Ecto neural progenitor cell (in vitro differentiated cells): ENCODE results near the gene COL20A1.
"Not testable (repeated sequence)": the region's sequence is repeated elsewhere in the genome, so short reads cannot be mapped to it uniquely, and the experiment has no call there.

Experiments
- DNase-seq: peaks from one replicate; pipeline ENCODE4 v3.0.0-alpha.2; 2018; ENCODE audit warnings: low spot score

Gene COL20A1

DNA sequence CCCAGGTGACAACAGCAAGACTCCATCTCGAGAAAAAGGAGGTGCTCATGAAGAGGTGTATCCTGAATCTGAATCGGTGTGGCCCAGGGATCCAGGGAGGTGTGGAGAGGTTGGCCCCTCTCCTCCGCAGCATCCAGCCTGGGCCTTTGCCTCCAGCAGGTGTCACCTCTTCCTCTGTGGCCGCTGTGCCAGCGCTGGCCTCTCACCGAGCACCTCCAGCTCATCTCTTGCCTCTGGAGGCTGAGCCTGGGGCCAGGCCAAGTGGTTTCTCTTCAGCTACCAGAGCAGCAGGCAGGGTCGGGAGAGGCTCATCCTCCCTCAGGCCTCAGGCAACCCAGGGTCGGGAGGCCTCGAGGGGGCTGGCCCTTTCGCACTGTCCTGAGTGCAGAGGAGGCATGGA, 1.2 kb upstream of the COL20A1 start:
- DNase-seq, result no peak

- DNase-seq, result no peak
These were observed 689 bp upstream of the COL20A1 start for GRCh38 chr20:63292292-63292701.

- DNase-seq, result no peak
These were observed 470 bp downstream of the COL20A1 start for GRCh38 chr20:63293456-63293855.

DNA sequence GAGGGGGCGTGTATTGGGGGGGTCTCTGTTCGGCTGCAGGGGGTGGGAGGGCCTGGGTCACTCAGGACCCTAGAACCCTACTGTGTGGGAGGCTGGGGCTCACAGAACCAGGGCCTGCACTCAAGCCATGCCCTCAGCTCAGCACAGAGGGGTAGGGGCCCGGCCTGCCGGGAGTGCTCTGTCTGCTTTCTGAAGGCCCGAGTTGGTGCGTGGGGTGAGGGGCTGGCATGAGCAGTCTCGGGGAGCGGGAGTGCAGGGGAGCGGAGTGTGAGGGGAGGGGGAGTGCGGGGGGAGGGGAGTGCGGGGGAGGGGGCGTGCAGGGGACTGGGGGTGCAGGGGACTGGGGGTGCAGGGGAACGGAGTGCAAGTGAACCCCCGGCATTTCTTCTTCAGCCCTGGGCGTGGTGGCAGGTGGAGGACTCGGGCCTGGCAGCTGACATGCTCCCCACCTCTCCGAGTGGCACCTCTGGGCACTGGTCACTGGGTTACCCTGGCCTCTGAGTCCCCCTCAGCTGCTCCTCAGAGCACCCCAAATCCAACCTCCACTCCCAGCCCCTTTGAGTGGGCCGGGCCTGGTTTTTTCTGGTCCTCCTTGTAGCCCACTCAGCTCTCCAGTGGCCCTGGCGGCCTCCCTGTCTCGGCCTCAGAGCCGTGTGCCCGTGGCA, 1.0 kb downstream of the COL20A1 start:
- no peak for DNase-seq

DNA sequence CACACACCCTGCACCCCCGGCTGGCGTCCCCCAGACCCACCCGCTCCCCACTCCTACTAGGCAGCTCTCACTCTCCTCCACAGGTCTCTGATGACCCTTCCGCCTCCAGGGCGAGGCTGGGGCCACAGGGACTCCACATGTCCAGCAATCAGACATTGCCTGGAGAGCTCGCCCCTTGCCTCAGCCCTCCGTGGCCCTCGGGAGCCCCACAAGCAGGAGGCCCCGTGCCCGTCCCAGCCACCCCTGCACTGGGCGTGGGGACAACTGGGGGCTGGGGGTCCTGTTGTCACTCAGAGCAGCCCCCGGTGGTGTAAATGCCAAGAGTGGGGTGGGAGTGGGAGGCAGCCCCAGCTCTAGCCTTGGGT, 1.5 kb downstream of the COL20A1 start:
- DNase-seq, result no peak

- no peak for DNase-seq
These were observed 2.0 kb downstream of the COL20A1 start for GRCh38 chr20:63295018-63295417.

GRCh38 chr20:63295422-63295821, 2.4 kb downstream of the COL20A1 start:
- DNase-seq, result no peak

DNA sequence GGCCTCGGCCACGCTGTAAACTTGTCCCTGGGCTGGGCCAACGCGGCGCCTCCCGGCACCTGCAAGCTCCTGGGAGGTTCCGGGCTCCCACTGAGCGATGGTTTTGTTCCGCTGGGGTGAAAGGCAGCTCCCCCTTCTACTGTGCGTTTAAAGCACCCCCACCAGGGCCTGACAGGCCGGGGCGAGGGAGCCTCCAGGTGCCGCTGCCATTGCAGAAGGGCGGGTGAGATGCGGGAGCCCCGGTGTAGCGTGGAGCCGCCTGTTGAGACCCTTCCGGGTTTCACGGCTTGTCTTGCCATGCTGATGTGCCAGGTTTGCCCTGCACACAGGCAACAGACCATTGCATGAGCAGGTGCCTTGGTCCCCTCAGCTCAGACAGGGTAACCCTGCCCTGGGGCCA, 2.9 kb downstream of the COL20A1 start:
- no peak for DNase-seq

- DNase-seq, result no peak
These were observed 3.7 kb downstream of the COL20A1 start for GRCh38 chr20:63296531-63297299.

- DNase-seq, result no peak
These were observed 4.4 kb downstream of the COL20A1 start for GRCh38 chr20:63297371-63297781.

DNA sequence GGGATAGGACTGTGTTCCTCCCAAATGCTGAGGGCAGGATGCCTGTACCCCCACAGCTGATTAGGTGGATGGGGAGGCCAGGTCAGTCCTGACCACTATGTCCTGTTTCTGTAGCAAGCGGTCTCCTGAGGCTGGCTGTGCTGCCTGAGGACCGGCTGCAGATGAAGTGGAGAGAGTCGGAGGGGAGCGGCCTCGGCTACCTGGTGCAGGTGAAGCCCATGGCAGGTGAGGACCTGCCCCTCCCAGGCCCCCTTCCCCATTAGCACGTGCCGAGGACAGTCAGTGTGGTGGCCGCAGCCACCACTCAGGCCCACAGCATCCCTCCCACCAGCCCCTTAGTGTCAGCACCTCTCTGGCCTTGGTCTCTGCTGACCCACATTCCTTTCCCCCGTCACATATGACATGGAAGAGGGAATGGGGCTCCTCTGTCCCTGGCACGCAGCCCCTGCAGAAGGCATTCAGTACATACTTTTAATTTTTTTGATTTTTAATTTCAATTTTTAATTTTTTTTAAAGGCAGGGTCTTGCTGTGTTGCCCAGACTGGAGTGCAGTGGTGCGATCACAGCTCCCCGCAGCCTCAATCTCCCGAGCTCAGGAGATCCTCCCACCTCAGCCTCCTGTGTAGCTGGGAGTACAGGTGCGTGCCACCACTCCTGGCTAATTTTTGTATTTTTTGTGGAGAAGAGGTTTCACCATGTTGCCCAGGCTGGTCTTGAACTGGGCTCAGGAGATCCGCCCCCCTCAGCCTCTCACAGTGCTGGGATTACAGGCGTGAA, 5.0 kb downstream of the COL20A1 start:
- no peak for DNase-seq

DNA sequence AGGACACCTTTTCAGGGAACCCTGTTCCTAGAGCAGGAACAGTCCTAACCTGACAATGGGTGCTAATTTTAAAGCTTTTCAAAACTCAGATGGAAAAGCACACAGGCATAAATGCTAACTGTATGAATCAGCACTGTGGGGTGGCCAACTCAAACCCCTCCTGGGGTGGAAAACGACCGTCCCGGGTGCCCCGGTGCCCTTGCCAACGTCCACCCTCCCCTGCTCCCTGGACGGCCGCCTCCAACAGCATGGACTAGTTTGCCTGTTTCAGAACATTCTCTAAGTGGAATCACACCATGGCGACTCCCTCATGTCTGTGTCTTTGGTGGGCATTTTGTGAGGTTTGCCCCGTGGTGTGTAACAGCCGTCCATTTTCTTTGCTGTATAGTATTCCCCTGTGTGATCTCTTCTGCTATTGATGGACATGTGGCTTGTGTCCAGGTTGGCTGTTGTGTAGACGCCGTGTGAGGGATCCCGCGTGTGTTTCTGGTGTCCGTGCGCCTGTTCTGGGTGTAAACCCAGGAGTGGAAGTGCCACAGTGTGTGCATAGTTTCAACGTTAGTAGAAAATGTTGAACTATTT, 5.8 kb downstream of the COL20A1 start:
- no peak for DNase-seq

- DNase-seq, result no peak
These were observed 8.7 kb downstream of the COL20A1 start for GRCh38 chr20:63301671-63302070.

DNA sequence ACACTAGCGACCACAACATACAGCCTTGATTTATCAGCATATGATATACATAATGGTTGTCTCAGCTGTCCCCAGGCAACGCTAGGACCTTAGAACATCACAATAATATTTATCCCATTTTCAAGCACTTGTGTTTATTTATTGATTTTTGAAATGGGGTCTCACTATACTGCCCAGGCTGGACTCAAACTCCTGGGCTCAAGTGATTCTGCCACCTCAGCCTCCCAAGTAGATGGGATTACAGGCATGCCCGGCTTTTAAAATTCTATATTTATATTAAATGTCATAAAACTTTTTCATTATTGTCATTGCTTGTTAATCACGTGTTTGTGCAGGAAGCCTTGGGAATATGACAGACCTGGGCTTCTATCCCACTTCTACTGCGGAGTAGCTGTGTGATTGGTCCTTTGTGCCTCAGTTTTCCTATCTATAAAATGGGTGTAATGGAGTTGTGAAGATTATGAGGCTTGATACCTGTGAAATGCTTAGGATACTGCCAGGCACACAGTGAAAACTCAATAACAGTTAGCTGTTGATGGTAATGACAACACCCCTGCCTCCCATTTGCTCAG, 10.2 kb downstream of the COL20A1 start:
- DNase-seq, result no peak

GRCh38 chr20:63305393-63305792, 12.4 kb downstream of the COL20A1 start:
- no peak for DNase-seq

GRCh38 chr20:63305933-63306672, 13.1 kb downstream of the COL20A1 start:
- DNase-seq, result not testable (repeated sequence)

DNA sequence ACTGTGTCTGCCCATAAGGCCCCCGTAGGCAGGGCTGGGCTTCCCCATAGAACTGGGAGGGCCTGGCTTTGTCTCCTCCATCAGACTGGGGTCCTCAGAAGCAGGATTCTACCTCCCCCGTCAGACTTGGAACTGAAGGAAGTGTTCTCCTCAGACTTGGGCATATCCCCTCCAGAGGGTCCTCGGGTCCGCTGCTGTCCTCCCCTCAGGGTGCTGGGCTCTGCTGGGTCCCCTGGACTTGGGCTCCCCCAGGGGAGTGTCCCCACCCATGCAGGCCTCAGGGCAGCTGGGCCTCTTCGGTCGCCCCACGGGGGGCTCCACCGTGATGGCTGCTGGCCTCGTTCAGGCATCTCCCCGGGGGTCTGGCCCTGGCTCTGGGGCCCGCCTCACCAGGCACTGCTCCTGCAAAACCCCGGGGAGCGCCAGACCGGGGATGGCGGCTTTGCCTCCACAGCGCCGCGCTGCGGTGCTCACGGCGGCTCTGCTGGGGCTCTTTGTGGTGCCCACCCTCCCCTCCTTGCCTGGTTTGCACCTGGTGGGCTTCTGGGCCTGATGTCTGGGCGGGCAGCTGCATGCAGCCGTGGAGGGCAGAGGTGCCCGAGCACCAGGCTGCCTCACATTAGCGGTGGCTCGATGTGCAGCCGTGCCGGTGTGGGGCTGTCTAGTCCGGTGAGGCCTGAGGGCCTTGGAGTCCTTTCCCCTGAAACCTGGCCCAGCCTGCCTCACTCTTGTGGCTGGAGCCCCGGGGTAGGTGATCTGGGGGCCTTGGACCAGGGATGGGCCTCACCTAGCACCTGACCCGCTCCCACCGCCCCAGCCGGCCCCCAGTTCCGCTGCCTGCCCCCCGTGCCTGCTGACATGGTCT, 13.9 kb downstream of the COL20A1 start:
- no peak for DNase-seq

DNA sequence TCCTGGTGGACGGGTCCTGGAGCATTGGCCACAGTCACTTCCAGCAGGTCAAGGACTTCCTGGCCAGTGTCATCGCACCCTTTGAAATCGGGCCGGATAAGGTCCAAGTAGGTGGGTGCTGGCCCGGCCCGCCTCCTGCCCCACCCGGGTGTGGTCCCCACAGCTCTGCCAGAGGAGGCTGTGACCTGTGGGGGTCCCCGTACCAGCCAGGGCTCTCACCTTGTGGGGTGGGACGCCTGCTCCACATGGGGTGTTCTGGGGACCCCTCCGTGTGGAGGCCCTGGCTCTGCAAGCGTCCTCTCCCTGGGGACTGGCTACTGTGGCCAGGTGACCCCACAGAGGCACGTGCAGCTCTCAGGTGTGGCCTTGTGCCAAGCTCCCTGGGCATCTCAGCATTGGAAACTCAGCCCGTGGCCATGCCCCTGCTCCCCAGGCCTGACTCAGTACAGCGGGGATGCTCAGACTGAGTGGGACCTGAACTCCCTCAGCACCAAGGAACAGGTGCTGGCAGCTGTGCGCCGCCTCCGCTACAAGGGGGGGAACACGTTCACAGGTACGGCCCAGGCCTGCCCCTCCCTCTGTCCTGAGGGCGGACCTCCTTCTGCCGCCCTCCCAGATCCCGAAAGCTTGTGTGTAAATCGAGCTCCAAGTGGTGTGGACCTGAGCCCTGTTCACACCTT, 14.7 kb downstream of the COL20A1 start:
- no peak for DNase-seq

DNA sequence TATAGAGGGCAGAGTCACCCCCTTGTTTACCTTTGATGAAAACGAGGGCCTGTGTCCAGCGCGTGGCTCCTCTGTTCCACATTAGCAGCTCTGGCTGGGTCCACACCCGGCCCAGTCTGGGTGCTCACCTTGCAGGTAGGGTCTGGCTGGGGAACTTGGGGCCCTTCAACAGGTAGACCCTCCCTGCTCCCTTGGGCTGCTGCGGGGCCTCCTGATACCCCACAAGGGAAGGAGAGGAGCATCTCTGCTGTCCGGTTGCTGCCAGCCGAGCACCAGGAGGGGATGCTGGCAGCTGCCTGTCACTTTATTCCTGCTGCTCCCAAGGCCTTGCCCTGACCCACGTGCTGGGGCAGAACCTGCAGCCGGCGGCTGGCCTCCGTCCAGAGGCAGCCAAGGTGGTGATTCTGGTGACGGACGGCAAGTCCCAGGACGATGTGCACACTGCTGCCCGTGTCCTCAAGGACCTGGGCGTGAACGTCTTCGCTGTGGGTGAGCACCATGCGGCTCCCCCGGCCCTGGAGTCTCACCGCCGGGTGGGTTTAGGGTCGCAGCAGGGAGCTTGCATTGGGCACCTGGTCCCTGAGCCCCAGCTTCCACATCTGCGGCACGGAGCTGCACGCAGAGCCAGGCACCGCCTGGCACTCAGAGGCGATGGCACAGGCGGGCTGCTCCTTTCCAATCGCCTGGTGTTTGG, 15.4 kb downstream of the COL20A1 start:
- DNase-seq, result no peak
